Activated naive CD4-positive, alpha-beta T cell (primary cell): Measurements from ENCODE around the gene MMP24OS.

Source experiments
- DNase-seq, 4 experiments: peaks; one replicate each; lab custom pipeline; 2025; lab: John Stamatoyannopoulos, UW

MMP24OS gene

GRCh38 chr20:35252037-35252461, 25.9 kb downstream of the MMP24OS start:
- no peak for DNase-seq

GRCh38 chr20:35251613-35251940, 26.3 kb downstream of the MMP24OS start:
- DNase-seq: no peak

GRCh38 chr20:35248641-35249475, 29.1 kb downstream of the MMP24OS start:
- no peak for DNase-seq

- no peak for DNase-seq
Measured at GRCh38 chr20:35246723-35247122, 31.2 kb downstream of the MMP24OS start.

- DNase-seq: no peak
Measured at GRCh38 chr20:35243986-35244385, 33.9 kb downstream of the MMP24OS start.

- no peak for DNase-seq
Measured at GRCh38 chr20:35243317-35243716, 34.6 kb downstream of the MMP24OS start.

- DNase-seq: no peak
Measured at GRCh38 chr20:35240811-35241293, 37.1 kb downstream of the MMP24OS start.

- DNase-seq: no peak
Measured at GRCh38 chr20:35240083-35240810, 37.7 kb downstream of the MMP24OS start.

- no peak for DNase-seq
Measured at GRCh38 chr20:35238735-35239134, 39.2 kb downstream of the MMP24OS start.

- DNase-seq: no peak
Measured at GRCh38 chr20:35238170-35238569, 39.8 kb downstream of the MMP24OS start.

- DNase-seq: no peak
Measured at GRCh38 chr20:35237486-35237885, 40.4 kb downstream of the MMP24OS start.

- DNase-seq: no peak
Measured at GRCh38 chr20:35235881-35236280, 42.0 kb downstream of the MMP24OS start.

GRCh38 chr20:35232575-35232974, 45.3 kb downstream of the MMP24OS start:
- DNase-seq: no peak

GRCh38 chr20:35226884-35227681, 50.8 kb downstream of the MMP24OS start:
- DNase-seq: peak in 3 of 4 experiments; percentile 1 to 42 (median 7)
